ENCODE measurements around the gene WDHD1.

The WDHD1 gene

DNA sequence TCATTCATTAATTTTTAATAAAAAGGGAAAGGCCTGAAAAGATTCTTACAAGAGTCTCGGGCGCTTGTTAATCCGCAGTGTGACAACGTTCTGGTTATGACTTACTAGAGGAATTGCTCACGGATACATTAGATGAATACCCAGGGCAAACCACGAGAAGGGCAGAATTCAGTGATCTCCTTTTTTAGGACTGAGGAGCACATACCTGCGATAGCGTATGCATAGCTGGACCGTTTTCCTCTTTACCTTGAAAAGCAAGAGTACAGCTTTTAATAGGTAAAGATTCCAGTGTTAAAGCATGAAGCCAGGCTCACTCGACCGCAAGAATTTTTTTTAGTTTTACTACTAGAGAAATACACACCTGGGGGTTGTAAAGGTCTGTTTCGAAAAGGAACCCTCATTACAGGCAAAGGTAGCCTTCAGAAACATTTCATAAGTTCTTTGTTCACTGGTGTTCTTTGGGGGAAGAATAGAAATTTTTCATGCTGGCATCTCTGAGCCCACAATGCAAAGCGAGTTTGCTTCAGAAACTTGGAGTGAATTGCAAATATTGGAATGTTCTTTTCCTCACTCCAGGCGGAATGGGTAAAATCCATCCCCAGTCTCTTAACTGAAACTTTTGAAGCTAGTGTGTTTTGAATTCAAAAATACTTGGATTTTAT lies 25.5 kb upstream of the WDHD1 start:
- peak overlapping the region; percentile 95 for H3K27ac ChIP-seq
- TF ChIP-seq CTCF (conservative IDR thresholded peaks at IDR 0.05), result no peak

GRCh38 chr14:55051423-55052268 lies 24.7 kb upstream of the WDHD1 start, which contains the start of gene MAPK1IP1L:
Gene MAPK1IP1L, plus strand, starts transcription at chr14:55051647. Its CDS starts 10,037 bp downstream, at chr14:55061684.
- TF ChIP-seq CTCF (conservative IDR thresholded peaks at IDR 0.05), result peak; percentile 99
- H3K27ac ChIP-seq, result peak within 1 kb of the TSS; percentile 95

DNA sequence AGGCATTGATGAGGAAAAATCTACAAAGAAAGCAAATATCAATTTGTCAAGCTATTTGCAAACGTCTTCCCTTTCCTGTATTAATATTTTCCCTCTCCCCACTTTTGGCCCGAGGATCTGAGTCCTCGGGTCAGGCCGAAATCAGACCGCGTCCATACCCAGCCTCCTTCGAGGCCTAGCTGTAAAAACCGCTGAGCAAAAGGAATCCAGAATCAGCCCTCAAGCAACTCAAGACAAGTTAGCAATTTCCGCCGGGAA lies 24.2 kb upstream of the WDHD1 start:
- TF ChIP-seq CTCF (conservative IDR thresholded peaks at IDR 0.05), result no peak
- H3K27ac ChIP-seq, result peak overlapping the region; percentile 95

DNA sequence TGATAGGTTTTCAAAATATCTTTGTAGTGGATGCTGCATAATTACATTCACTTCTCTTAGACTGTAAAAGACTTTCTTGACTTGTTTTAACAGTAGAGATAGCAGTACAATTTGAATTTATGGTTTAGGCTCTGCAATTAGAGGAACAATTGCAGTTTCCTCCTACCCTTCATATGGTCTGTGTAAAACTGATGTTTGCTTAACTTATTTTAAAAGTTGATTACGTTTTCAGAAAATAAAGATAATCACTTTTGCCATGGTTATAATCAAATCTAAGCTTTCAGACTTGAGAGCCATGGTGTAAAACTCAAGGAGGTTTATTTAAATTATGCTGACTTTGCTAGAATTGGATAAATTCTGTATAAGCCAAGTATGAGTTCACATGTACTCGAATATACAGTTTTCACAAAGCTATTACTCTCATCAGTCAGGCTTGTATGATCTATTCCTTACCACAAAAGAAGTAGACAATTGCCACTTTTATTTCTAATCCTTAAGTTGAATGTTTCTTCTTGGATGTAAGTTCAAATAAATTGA lies 22.1 kb upstream of the WDHD1 start:
- no peak for TF ChIP-seq CTCF (conservative IDR thresholded peaks at IDR 0.05)
- no peak overlapping the region for H3K27ac ChIP-seq

DNA sequence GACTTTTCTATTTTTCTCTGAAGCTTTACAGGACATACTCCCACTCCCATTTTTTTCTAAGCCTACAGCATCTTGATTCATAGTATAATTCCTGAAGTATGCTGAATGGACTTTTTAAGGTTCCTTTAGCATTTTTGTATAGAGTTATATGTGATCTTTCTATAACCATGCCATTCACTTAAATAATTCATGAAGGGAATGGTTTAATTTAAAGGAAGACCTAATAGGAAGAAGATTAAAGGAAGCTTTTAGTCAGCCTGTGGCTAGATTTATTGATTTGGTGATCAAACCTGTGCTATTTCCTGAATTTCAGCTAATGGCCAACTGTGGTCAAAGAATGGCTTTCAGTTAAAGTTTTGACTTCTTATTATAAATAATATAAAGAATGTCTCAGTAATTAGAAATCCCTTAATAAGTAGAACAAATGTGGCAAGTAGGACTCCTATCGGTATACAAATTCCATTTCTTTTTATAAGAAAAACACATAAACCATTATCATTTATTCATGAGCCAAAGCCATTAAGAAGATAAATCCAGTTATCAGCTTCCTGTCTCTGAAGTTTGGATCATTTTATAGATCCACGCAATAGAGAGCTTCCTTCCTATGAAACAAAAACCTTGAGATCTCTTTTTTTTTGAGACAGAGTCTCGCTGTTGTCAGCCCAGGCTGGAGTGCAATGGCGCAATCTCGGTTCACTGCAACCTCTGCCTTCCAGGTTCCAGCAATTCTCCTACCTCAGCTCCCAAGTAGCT lies 20.6 kb upstream of the WDHD1 start:
- no peak for TF ChIP-seq CTCF (conservative IDR thresholded peaks at IDR 0.05)
- H3K27ac ChIP-seq, result no peak overlapping the region

DNA sequence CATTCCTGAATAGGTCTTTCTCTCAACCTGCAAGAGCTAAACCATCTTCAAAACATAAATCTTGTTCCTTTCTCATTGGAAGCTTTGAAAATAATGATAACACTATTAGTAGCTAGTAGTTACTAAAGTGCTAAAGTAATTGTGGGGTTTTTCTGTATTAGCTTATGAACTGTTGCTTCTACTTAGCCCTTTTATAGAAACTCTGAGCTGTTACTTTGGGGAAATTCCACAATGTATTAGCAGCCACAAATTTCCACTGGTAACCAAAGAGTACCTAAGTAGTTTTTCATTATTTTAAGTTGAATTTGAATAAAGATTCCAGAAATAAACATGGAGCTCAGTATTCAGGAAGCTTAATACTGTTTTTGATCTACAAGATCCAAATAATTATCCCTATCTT lies 18.2 kb upstream of the WDHD1 start:
- no peak for TF ChIP-seq CTCF (conservative IDR thresholded peaks at IDR 0.05)
- no peak overlapping the region for H3K27ac ChIP-seq

- no peak overlapping the region for H3K27ac ChIP-seq
- TF ChIP-seq CTCF (conservative IDR thresholded peaks at IDR 0.05), result no peak
These were observed 16.6 kb upstream of the WDHD1 start for GRCh38 chr14:55043528-55043927.

Data from VCaP (cell line).